IPS DF 19.7 (cell line): ENCODE data around the gene DNAAF6.
A peak's percentile ranks its signal among the peaks of the same experiment; 100 is the strongest.
"Not testable (repeated sequence)": the region's sequence is repeated elsewhere in the genome, so short reads cannot be mapped to it uniquely, and the experiment has no call there.

Experiments used
- DNase-seq: peaks from one replicate; pipeline ENCODE4 v3.0.0-alpha.2; 2013; ENCODE audit warnings: low read depth, low spot score

DNAAF6 gene

GRCh38 chrX:107205770-107206696, at the start of gene DNAAF6, which contains the start of gene NUP62CL:
Gene DNAAF6 (plus strand): TSS chrX:107206611. CDS start chrX:107212876, 6,265 bp downstream.
Gene NUP62CL (minus strand): TSS chrX:107206433. CDS start chrX:107175146, 31,287 bp downstream.
- DNase-seq: peak; percentile 80

- DNase-seq: not testable (repeated sequence)
Measured at GRCh38 chrX:107157618-107158017, 48.8 kb upstream of the DNAAF6 start.

GRCh38 chrX:107167163-107167921, 39.1 kb upstream of the DNAAF6 start:
- DNase-seq: no peak

- no peak for DNase-seq
Measured at GRCh38 chrX:107168257-107168656, 38.2 kb upstream of the DNAAF6 start.

GRCh38 chrX:107168712-107169111, 37.7 kb upstream of the DNAAF6 start:
- DNase-seq: no peak

- DNase-seq: no peak
Measured at GRCh38 chrX:107171369-107172102, 34.9 kb upstream of the DNAAF6 start.

GRCh38 chrX:107197319-107197718, 9.1 kb upstream of the DNAAF6 start:
- no peak for DNase-seq

- not testable (repeated sequence) for DNase-seq
Measured at GRCh38 chrX:107198074-107198473, 8.3 kb upstream of the DNAAF6 start.

GRCh38 chrX:107199491-107199890, 6.9 kb upstream of the DNAAF6 start:
- no peak for DNase-seq

- no peak for DNase-seq
Measured at GRCh38 chrX:107204068-107204605, 2.3 kb upstream of the DNAAF6 start.

- no peak for DNase-seq
Measured at GRCh38 chrX:107206697-107207065, 270 bp downstream of the DNAAF6 start.

- DNase-seq: no peak
Measured at GRCh38 chrX:107207089-107207488, 678 bp downstream of the DNAAF6 start.

GRCh38 chrX:107207943-107208342, 1.5 kb downstream of the DNAAF6 start:
- DNase-seq: no peak

- no peak for DNase-seq
Measured at GRCh38 chrX:107213477-107213876, 7.1 kb downstream of the DNAAF6 start.

GRCh38 chrX:107226757-107227156, 20.3 kb downstream of the DNAAF6 start:
- no peak for DNase-seq

GRCh38 chrX:107227780-107228485, 21.5 kb downstream of the DNAAF6 start:
- no peak for DNase-seq

- DNase-seq: no peak
Measured at GRCh38 chrX:107228486-107228819, 22.0 kb downstream of the DNAAF6 start.

GRCh38 chrX:107272431-107272921, 66.1 kb downstream of the DNAAF6 start:
- DNase-seq: peak; percentile 25

- DNase-seq: no peak
Measured at GRCh38 chrX:107273795-107274194, 67.4 kb downstream of the DNAAF6 start.

- no peak for DNase-seq
Measured at GRCh38 chrX:107288676-107289075, 82.3 kb downstream of the DNAAF6 start.

GRCh38 chrX:107290019-107290418, 83.6 kb downstream of the DNAAF6 start:
- no peak for DNase-seq
